IPS-11a (cell line): ENCODE data around the gene ACTN4.
"Not testable (repeated sequence)": the region's sequence is repeated elsewhere in the genome, so short reads cannot be mapped to it uniquely, and the experiment has no call there.

Experiments
- H3K4me3 ChIP-seq: one replicate; pipeline ENCODE4 v1.5.1; 2013; ENCODE audit warnings: low read depth, low read length, control low read depth

ACTN4 gene

GRCh38 chr19:38735257-38735686 is 87.8 kb downstream of the ACTN4 start:
- H3K4me3 ChIP-seq, result peak overlapping the region; percentile 50

GRCh38 chr19:38736036-38736412 is 88.6 kb downstream of the ACTN4 start:
- H3K4me3 ChIP-seq, result peak overlapping the region; percentile 17

GRCh38 chr19:38736413-38737280 is 89.2 kb downstream of the ACTN4 start:
- H3K4me3 ChIP-seq, result no peak overlapping the region

- H3K4me3 ChIP-seq, result no peak overlapping the region
Observed at GRCh38 chr19:38737281-38737865, 89.9 kb downstream of the ACTN4 start.

DNA sequence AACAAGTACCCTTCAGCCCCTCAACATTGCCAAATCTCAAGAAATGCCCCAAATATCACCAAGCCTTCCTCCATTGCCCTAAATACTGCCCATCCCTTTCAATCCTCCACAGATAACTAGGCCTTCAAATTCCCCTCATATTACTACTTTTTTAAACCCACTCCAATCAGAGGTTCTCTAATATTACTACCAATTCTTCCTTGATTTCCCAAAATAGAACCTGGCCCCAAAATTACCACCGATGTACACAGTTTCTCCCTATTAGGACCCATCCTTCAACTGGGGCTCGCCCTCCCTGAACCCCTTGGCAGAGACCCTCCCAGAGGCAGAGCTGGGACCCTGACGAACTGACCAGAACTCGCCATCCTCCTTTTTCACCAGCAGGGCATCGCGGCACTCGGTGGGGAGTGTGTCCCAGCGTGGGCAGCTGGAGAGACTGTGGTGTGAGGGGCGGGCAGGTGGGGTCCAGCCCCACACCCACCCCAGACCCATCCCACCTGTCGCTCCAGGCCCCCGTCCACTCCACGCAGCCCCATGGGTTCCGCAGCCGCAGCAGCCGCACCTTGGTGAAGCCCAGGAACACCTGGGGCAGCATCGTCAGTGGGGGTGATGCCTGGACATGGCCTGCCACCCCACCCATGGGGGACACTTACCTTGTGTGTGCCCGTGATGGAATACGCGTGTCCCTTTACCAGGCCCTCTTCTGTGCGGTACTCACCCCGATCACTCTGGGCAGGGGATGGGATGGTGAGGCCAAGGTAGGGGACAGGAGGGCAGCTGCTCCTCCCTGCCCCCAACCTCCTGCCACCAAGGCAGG is 90.7 kb downstream of the ACTN4 start:
- H3K4me3 ChIP-seq, result no peak overlapping the region

- H3K4me3 ChIP-seq, result no peak overlapping the region
Observed at GRCh38 chr19:38739440-38740256, 92.2 kb downstream of the ACTN4 start.

DNA sequence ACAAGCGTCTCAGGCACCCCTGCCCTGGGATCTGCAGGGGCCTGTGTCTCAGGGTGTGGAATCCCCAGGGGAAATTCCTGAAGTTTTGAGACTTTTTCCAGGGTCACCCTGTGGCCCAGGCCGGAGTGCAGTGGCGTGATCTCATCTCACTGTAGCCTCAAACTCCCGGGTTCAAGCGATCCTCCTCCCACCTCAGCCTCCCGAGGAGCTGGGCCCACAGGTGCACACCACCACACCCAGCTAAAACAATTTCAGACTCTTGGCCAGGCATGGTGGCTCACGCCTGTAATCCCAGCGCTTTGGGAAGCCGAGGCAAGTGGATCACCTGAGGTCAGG is 92.8 kb downstream of the ACTN4 start:
- no peak overlapping the region for H3K4me3 ChIP-seq

DNA sequence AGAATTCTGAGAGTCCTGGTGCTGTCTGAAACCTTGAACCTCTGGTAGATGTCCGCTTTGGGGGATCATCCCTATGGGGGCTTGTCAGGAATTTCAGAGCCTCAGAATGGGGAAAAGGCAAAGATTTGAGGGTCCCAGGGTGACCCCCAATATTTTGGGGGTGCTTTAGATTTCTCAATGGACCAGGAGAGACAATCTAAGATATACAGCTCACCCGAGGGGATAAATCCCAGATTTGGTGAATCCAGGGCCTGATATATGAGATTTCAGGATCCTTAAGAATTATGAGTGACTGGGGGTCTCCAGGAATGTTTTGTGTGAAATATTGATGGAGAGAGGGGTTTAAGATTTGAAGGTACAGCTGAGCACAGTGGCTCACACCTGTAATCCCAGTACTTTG is 93.5 kb downstream of the ACTN4 start:
- no peak overlapping the region for H3K4me3 ChIP-seq

GRCh38 chr19:38741670-38742069 is 94.2 kb downstream of the ACTN4 start:
- H3K4me3 ChIP-seq, result no peak overlapping the region

DNA sequence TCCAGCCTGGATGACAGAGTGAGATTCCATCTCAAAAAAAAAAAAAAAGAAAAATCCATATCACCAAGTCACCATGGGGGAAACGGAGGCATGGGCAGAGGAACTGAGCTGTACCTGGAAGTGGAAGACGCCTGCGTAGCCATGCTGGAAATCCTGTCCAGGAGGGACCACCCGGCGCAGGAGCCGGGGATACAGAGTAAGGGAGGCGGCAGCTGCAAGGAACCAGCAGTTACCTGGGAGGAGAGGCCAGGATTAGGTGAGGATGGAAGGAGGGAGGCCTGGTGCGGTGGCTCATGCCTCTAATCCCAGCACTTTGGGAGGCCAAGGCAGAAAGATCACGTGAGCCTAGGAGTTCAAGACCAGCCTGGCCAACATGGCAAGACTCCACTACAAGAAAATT is 94.8 kb downstream of the ACTN4 start:
- no peak overlapping the region for H3K4me3 ChIP-seq

GRCh38 chr19:38742906-38743305 is 95.5 kb downstream of the ACTN4 start:
- no peak overlapping the region for H3K4me3 ChIP-seq

GRCh38 chr19:38743394-38744297 is 96.2 kb downstream of the ACTN4 start:
- H3K4me3 ChIP-seq, result no peak overlapping the region

- H3K4me3 ChIP-seq, result no peak within 1 kb of the TSS
Observed at GRCh38 chr19:38744298-38744681, 96.8 kb downstream of the ACTN4 start, which contains the start of gene CAPN12. Gene CAPN12, minus strand, starts transcription at chr19:38744474. Its CDS starts 309 bp downstream, at chr19:38744165.

DNA sequence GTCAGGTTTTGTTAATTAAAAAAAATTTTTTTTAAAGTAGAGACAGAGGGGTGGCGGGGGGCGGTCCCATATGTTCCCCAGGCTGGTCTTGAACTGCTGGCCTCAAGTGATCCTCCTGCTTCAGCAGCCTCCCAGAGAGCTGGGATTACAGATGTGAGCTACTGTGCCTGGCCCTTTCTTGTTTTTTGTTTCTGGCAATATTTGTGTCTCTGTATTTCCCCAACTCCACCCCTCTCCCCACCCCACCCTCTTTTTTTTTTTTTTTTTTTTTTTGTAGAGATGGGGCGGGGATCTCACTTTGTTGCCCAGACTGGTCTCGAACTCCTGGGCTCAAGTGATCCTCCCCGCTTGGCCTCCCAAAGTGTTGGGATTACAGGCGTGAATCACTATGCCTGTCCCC is 97.4 kb downstream of the ACTN4 start:
- H3K4me3 ChIP-seq, result no peak overlapping the region

- H3K4me3 ChIP-seq, result no peak overlapping the region
Observed at GRCh38 chr19:38745316-38745715, 97.9 kb downstream of the ACTN4 start.

GRCh38 chr19:38753783-38754182 is 106.3 kb downstream of the ACTN4 start:
- not testable (repeated sequence) for H3K4me3 ChIP-seq

GRCh38 chr19:38754196-38754595 is 106.7 kb downstream of the ACTN4 start:
- H3K4me3 ChIP-seq, result not testable (repeated sequence)

GRCh38 chr19:38759590-38760003 is 112.1 kb downstream of the ACTN4 start:
- no peak overlapping the region for H3K4me3 ChIP-seq

DNA sequence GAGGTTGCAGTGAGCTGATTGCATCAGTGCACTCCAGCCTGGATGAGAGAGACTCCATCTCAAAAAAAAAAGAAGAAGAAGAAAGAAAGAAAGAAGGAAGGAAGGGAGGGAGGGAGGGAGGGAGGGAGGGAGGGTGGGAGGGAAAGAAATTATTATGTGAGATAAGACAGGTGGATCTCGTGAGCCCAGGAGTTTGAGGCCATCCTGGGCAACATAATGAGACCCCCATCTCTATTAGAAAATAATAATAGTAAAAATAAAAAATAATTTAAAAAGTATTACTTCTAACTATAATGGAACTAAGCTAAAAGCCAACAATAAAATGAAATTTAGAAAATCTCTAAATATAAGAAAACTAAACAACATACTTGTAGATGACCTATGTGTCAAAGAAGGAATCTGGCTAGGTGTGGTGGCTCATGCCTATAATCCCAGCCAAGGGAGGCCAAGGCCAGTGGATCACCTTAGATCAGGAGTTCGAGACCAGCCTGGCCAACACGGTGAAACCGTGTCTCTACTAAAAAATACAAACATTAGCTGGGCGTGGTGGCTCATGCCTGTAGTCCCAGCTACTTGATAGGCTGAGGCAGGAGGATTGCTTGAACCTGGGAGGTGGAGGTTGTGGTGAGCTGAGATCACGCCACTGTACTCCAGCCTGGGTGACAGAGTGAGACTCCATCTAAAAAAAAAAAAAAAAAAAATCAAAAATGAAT is 113.5 kb downstream of the ACTN4 start:
- H3K4me3 ChIP-seq, result not testable (repeated sequence)
